Esophagus muscularis mucosa (tissue), 4 donors: Measurements from ENCODE around the gene CYP39A1. TPM values are rescaled to one million over a fixed set of nuclear protein-coding genes. Genes with fewer than 3 reads are reported as not detected.

Experiments used
- DNase-seq: peaks from one replicate; pipeline ENCODE4 v3.0.0-alpha.2; 2017; ENCODE audit errors: extremely low spot score
- H3K27ac ChIP-seq, 4 donors: fragments of 200-600 bp; sonication (generic); replicated peaks in 1 of 4; 1 replicate in 3 of 4; 2 replicates in 1 of 4; pipeline ENCODE4 v1.5.1; 2016 to 2019; ENCODE audit warnings: mild to moderate bottlenecking in 1 of 4
- H3K27me3 ChIP-seq, 4 donors: fragments of 200-600 bp; sonication (generic); one replicate each; pipeline versions ENCODE4 v1.5.1 to v1.6.0; 2016 to 2019
- H3K36me3 ChIP-seq, 4 donors: fragments of 200-600 bp; sonication (generic); one replicate each; pipeline ENCODE4 v1.5.1; 2016 to 2019
- H3K4me1 ChIP-seq, 4 donors: fragments of 200-600 bp; sonication (generic); one replicate each; pipeline ENCODE4 v1.5.1; 2016 to 2019
- H3K4me3 ChIP-seq, 4 donors: fragments of 200-600 bp; sonication (generic); 1 replicate in 2 of 4; 2 replicates in 2 of 4; pipeline ENCODE4 v1.5.1; 2016 to 2019; ENCODE audit warnings: mild to moderate bottlenecking in 4 of 4, moderate library complexity in 1 of 4
- H3K9me3 ChIP-seq, 4 donors: fragments of 200-600 bp; sonication (generic); 1 replicate in 3 of 4; 2 replicates in 1 of 4; pipeline ENCODE4 v1.5.1; 2016 to 2019
- CTCF ChIP-seq, 3 experiments: fragments of 200-600 bp in 2 of 3; fragments of 450-650 bp in 1 of 3; sonication (generic) in 2 of 3; IDR thresholded peaks; one replicate each; pipeline ENCODE4 v1.5.1; 2017 to 2019; ENCODE audit warnings: antibody characterized with exemption in 3 of 3, mild to moderate bottlenecking in 2 of 3, moderate library complexity in 1 of 3
- EP300 ChIP-seq: sonication (generic); formaldehyde crosslinking; IDR thresholded peaks from one replicate; pipeline ENCODE4 v1.6.1; 2017; ENCODE audit warnings: antibody characterized with exemption
- POLR2A ChIP-seq: fragments of 450-650 bp; IDR thresholded peaks from one replicate; pipeline ENCODE4 v1.6.1; 2017; ENCODE audit warnings: antibody characterized with exemption, moderate library complexity, mild to moderate bottlenecking, low read depth
- POLR2AphosphoS5 ChIP-seq, 2 donors: sonication (generic); formaldehyde crosslinking; IDR thresholded peaks; one replicate each; pipeline ENCODE4 v1.6.1; 2017; ENCODE audit warnings: antibody characterized with exemption in 2 of 2
- WGBS: methylation state at CpG from one replicate; pipeline ENCODE4 v1.1.5; 2018; 5-methylcytosine and 5-hydroxymethylcytosine counted together
- intact Hi-C: fragments of 100-400 bp; cut with DNase I; formaldehyde crosslinking; loops from one replicate; pipeline ENCODE4 v1.15.1; 2023
- total RNA-seq, 4 donors: library from RNA; depleted of rRNA; stranded (reverse); fragments of >200 nt; gene quantifications; one replicate each; pipeline versions ENCODE4 v1.1.0 to v1.2.1, GENCODE V29; 2016

The CYP39A1 gene
- 10 to 100 TPM in 1 of 4 donors, 1 to 10 TPM in 3; 7.0 to 10.4 (median 7.8) TPM for total RNA-seq

- peak; percentile 96 for DNase-seq
- no peaks in the 10 kb centered on the region for H3K9me3 ChIP-seq
- H3K36me3 ChIP-seq: peaks cover 0 to 11% (median 5%) of the 10 kb centered on the region in 4 donors
- under 1% methylated on average over 33 of the region's 72 CpGs for WGBS
- intact Hi-C loops: no loop called here
- H3K27ac ChIP-seq: peak within 1 kb of the TSS; percentile 90 to 94 (median 94)
- TF ChIP-seq POLR2A: no peak
- TF ChIP-seq POLR2AphosphoS5 (IDR thresholded peaks at IDR 0.05): peak; percentile 76
- no peaks in the 10 kb centered on the region for H3K27me3 ChIP-seq
- H3K4me1 ChIP-seq: peaks cover 10 to 39% (median 28%) of the 10 kb centered on the region in 4 donors
- peak within 1 kb of the TSS; percentile 80 to 97 (median 90) for H3K4me3 ChIP-seq
Observed at GRCh38 chr6:46652603-46653438, at the start of gene CYP39A1, which contains the start of gene SLC25A27. Gene CYP39A1 (minus strand): TSS chr6:46652818. CDS start chr6:46652582, 236 bp downstream. Gene SLC25A27 (plus strand): TSS chr6:46652975. CDS start chr6:46653193, 218 bp downstream.

- H3K27ac ChIP-seq: no peak overlapping the region
- no peak overlapping the region for H3K4me3 ChIP-seq
- H3K27me3 ChIP-seq: no peaks in the 10 kb centered on the region
- no peak for DNase-seq
- 68% methylated on average over 1 of the region's 1 CpG for WGBS
- no peaks in the 10 kb centered on the region for H3K36me3 ChIP-seq
- no peaks in the 10 kb centered on the region for H3K9me3 ChIP-seq
- H3K4me1 ChIP-seq: no peaks in the 10 kb centered on the region
- no peak for TF ChIP-seq POLR2A
- TF ChIP-seq POLR2AphosphoS5 (IDR thresholded peaks at IDR 0.05): no peak
- TF ChIP-seq EP300: no peak
- TF ChIP-seq CTCF (IDR thresholded peaks at IDR 0.05): no peak
- intact Hi-C loops: no loop called here
Observed at GRCh38 chr6:46699970-46700369, 47.4 kb upstream of the CYP39A1 start.

- intact Hi-C loops: no loop called here
- H3K27me3 ChIP-seq: no peaks in the 10 kb centered on the region
- no peaks in the 10 kb centered on the region for H3K36me3 ChIP-seq
- TF ChIP-seq CTCF (IDR thresholded peaks at IDR 0.05): no peak
- no peak for TF ChIP-seq EP300
- no peak for TF ChIP-seq POLR2A
- no peak for TF ChIP-seq POLR2AphosphoS5 (IDR thresholded peaks at IDR 0.05)
- H3K27ac ChIP-seq: no peak overlapping the region
- no peak for DNase-seq
- WGBS: 81% methylated on average over 1 of the region's 1 CpG
- no peaks in the 10 kb centered on the region for H3K4me1 ChIP-seq
- H3K9me3 ChIP-seq: no peaks in the 10 kb centered on the region
- H3K4me3 ChIP-seq: no peak overlapping the region
Observed at GRCh38 chr6:46690911-46691451, 38.4 kb upstream of the CYP39A1 start.

GRCh38 chr6:46690141-46690755 is 37.6 kb upstream of the CYP39A1 start:
- no peak for DNase-seq
- WGBS: 74% methylated on average over 2 of the region's 2 CpGs
- no peak for TF ChIP-seq CTCF (IDR thresholded peaks at IDR 0.05)
- no peak for TF ChIP-seq POLR2AphosphoS5 (IDR thresholded peaks at IDR 0.05)
- no peak for TF ChIP-seq POLR2A
- TF ChIP-seq EP300: no peak

GRCh38 chr6:46689657-46690056 is 37.0 kb upstream of the CYP39A1 start:
- WGBS: 84% methylated on average over 3 of the region's 3 CpGs
- intact Hi-C loops: no loop called here
- TF ChIP-seq POLR2A (no peak), CTCF (IDR thresholded peaks at IDR 0.05) (no peak), POLR2AphosphoS5 (IDR thresholded peaks at IDR 0.05) (no peak), EP300 (no peak)
- Histone ChIP-seq H3K36me3 (no peaks in the 10 kb centered on the region), H3K9me3 (no peaks in the 10 kb centered on the region), H3K27me3 (no peaks in the 10 kb centered on the region), H3K4me1 (no peaks in the 10 kb centered on the region), H3K4me3 (no peak overlapping the region), H3K27ac (no peak overlapping the region)
- DNase-seq: no peak

More at GRCh38 chr6:46690141-46690755, 37.6 kb upstream of the CYP39A1 start:
- Histone ChIP-seq H3K4me3 (no peak overlapping the region), H3K9me3 (no peaks in the 10 kb centered on the region), H3K36me3 (no peaks in the 10 kb centered on the region), H3K4me1 (no peaks in the 10 kb centered on the region), H3K27me3 (no peaks in the 10 kb centered on the region), H3K27ac (no peak overlapping the region)
- intact Hi-C loops: no loop called here
